SK-N-SH (cell line): ENCODE data around the gene ESRRA. TPM values are rescaled to one million over a fixed set of nuclear protein-coding genes. Genes with fewer than 3 reads are reported as not detected.

ENCODE experiments used
- CTCF ChIA-PET: fragments of 300-600, 350-600 bp; formaldehyde crosslinking; extraction: SDS; loops from one replicate; lab custom pipeline; 2021; lab: Yijun Ruan, JAX
- POLR2A ChIA-PET: fragments of 350-600 bp; sonication (Branson Sonifier 250); formaldehyde crosslinking; extraction: SDS; loops from one replicate; lab custom pipeline; 2020; ENCODE audit warnings: antibody characterized with exemption, inconsistent platforms; lab: Yijun Ruan, JAX
- DNase-seq: peaks from one replicate; pipeline ENCODE4 v3.0.0; 2012
- H2AFZ ChIP-seq: fragments of 200-600 bp; sonication (generic); 2 replicates; pipeline ENCODE4 v1.8.1; 2016; ENCODE audit warnings: antibody characterized with exemption, mild to moderate bottlenecking, low read depth
- H3F3A ChIP-seq: fragments of 200-600 bp; sonication (generic); replicated peaks from 2 replicates; pipeline ENCODE3; 2016; ENCODE audit warnings: antibody characterized with exemption, mild to moderate bottlenecking; ENCODE audit not compliant: insufficient read depth
- H3K27ac ChIP-seq, 2 experiments: fragments of 200-500 bp in 1 of 2; fragments of 200-600 bp in 1 of 2; sonication (Bioruptor generic) in 1 of 2; sonication (generic), shearing (Covaris generic) in 1 of 2; 2 replicates each; pipeline versions ENCODE4 v1.5.1 to v1.6.1; 2014 to 2016; ENCODE audit warnings: low read depth in 2 of 2, inconsistent platforms in 1 of 2, low read length in 1 of 2, mild to moderate bottlenecking in 1 of 2, mixed read lengths in 1 of 2
- H3K27me3 ChIP-seq: fragments of 200-600 bp; sonication (generic), shearing (Covaris generic); 2 replicates; pipeline ENCODE4 v1.6.1; 2016; ENCODE audit warnings: mixed run types; ENCODE audit not compliant: insufficient read depth
- H3K36me3 ChIP-seq, 2 experiments: fragments of 200-500 bp in 1 of 2; fragments of 200-600 bp in 1 of 2; sonication (Bioruptor generic) in 1 of 2; sonication (generic) in 1 of 2; replicated peaks in 1 of 2; 2 replicates each; pipeline versions ENCODE3 to v1.5.1; 2014 to 2016; ENCODE audit warnings: low read length in 1 of 2, mild to moderate bottlenecking in 1 of 2; ENCODE audit not compliant: insufficient read depth in 2 of 2, control insufficient read depth in 1 of 2
- H3K4me1 ChIP-seq, 2 experiments: fragments of 200-500 bp in 1 of 2; fragments of 200-600 bp in 1 of 2; sonication (Bioruptor generic) in 1 of 2; sonication (generic), shearing (Covaris generic) in 1 of 2; 2 replicates each; pipeline versions ENCODE4 v1.5.1 to v1.6.1; 2014 to 2016; ENCODE audit warnings: low read depth in 1 of 2, low read length in 1 of 2, mixed run types in 1 of 2; ENCODE audit not compliant: insufficient read depth in 2 of 2, control insufficient read depth in 1 of 2
- H3K4me2 ChIP-seq: fragments of 200-600 bp; sonication (generic), shearing (Covaris generic); 2 replicates; pipeline ENCODE4 v1.6.1; 2017; ENCODE audit warnings: mixed run types
- H3K4me3 ChIP-seq, 2 experiments: fragments of 200-500 bp in 1 of 2; fragments of 200-600 bp in 1 of 2; sonication (Bioruptor generic) in 1 of 2; sonication (generic), shearing (Covaris generic) in 1 of 2; 2 replicates each; pipeline versions ENCODE4 v1.5.1 to v1.8.1; 2014 to 2016; ENCODE audit warnings: low read depth in 2 of 2, inconsistent platforms in 1 of 2, low read length in 1 of 2, mild to moderate bottlenecking in 1 of 2, mixed read lengths in 1 of 2, moderate library complexity in 1 of 2
- H3K79me2 ChIP-seq: fragments of 200-600 bp; sonication (generic); 2 replicates; pipeline ENCODE4 v1.8.1; 2017; ENCODE audit warnings: mild to moderate bottlenecking; ENCODE audit not compliant: insufficient read depth
- H3K9ac ChIP-seq: fragments of 200-600 bp; sonication (generic); 2 replicates; pipeline ENCODE4 v1.6.1; 2017; ENCODE audit warnings: mixed run types
- H3K9me2 ChIP-seq: fragments of 200-600 bp; sonication (generic); 2 replicates; pipeline ENCODE4 v1.6.1; 2017; ENCODE audit warnings: mixed run types
- H3K9me3 ChIP-seq: fragments of 200-600 bp; sonication (generic); 2 replicates; pipeline ENCODE4 v1.6.1; 2017; ENCODE audit warnings: mixed run types, mild to moderate bottlenecking, moderate library complexity
- H4K20me1 ChIP-seq: fragments of 200-600 bp; sonication (generic); 2 replicates; pipeline ENCODE4 v1.6.1; 2017; ENCODE audit warnings: mild to moderate bottlenecking, mixed run types; ENCODE audit not compliant: insufficient read depth
- ELF1 ChIP-seq: IDR thresholded peaks from 2 replicates; pipeline ENCODE4 v1.4.0; 2012
- FOXJ3 ChIP-seq: sonication (generic); formaldehyde crosslinking; IDR thresholded peaks from 2 replicates; pipeline ENCODE4 v1.5.1; 2020; ENCODE audit warnings: mild to moderate bottlenecking, missing genetic modification reagents
- FOXM1 ChIP-seq: IDR thresholded peaks from 2 replicates; pipeline ENCODE4 v1.4.0; 2012; ENCODE audit warnings: low read depth, mild to moderate bottlenecking
- MEF2A ChIP-seq: IDR thresholded peaks from 2 replicates; pipeline ENCODE4 v1.4.0; 2012; ENCODE audit warnings: low read depth, borderline replicate concordance
- NRF1 ChIP-seq: IDR thresholded peaks from 2 replicates; pipeline ENCODE4 v1.6.1; 2012; ENCODE audit warnings: low read depth, mild to moderate bottlenecking, low read length
- RCOR1 ChIP-seq: fragments of 150-350 bp; IDR thresholded peaks from 2 replicates; pipeline ENCODE4 v1.6.1; 2017; ENCODE audit warnings: antibody characterized with exemption, low read length
- RXRA ChIP-seq: IDR thresholded peaks from 2 replicates; pipeline ENCODE4 v1.4.0; 2012; ENCODE audit warnings: low read depth, mild to moderate bottlenecking, borderline replicate concordance
- SIN3A ChIP-seq: IDR thresholded peaks from 2 replicates; pipeline ENCODE4 v1.6.1; 2012; ENCODE audit warnings: low read depth, mild to moderate bottlenecking, low read length, moderate library complexity, borderline replicate concordance
- TAF1 ChIP-seq: IDR thresholded peaks from 2 replicates; pipeline ENCODE4 v1.6.1; 2012; ENCODE audit warnings: low read depth, mild to moderate bottlenecking, low read length, moderate library complexity, borderline replicate concordance
- TCF12 ChIP-seq: IDR thresholded peaks from 2 replicates; pipeline ENCODE4 v1.4.0; 2012
- TEAD4 ChIP-seq: IDR thresholded peaks from 2 replicates; pipeline ENCODE4 v1.4.0; 2012; ENCODE audit warnings: mild to moderate bottlenecking, borderline replicate concordance; ENCODE audit not compliant: insufficient read depth
- WGBS: methylation state at CpG from one replicate; pipeline ENCODE4 v1.1.6; 2017; ENCODE audit warnings: low lambda C conversion rate; 5-methylcytosine and 5-hydroxymethylcytosine counted together
- polyA plus RNA-seq, 3 experiments: library from polyadenylated mRNA; depleted of rRNA; stranded (reverse); fragments of >200 nt; gene quantifications; 2 replicates each; pipeline ENCODE4 v1.2.3, GENCODE V29; 2012
- TF ChIP-seq, protein P1 (sequence below): IDR thresholded peaks from 2 replicates; pipeline ENCODE4 v1.4.0; 2012; ENCODE audit warnings: low read depth
- TF ChIP-seq, protein P2 (sequence below): IDR thresholded peaks from 2 replicates; pipeline ENCODE4; 2012

Gene ESRRA
- polyA plus RNA-seq, 1 of the 3 experiments (the other 2 are of a cell fraction): 27.8 TPM

DNA sequence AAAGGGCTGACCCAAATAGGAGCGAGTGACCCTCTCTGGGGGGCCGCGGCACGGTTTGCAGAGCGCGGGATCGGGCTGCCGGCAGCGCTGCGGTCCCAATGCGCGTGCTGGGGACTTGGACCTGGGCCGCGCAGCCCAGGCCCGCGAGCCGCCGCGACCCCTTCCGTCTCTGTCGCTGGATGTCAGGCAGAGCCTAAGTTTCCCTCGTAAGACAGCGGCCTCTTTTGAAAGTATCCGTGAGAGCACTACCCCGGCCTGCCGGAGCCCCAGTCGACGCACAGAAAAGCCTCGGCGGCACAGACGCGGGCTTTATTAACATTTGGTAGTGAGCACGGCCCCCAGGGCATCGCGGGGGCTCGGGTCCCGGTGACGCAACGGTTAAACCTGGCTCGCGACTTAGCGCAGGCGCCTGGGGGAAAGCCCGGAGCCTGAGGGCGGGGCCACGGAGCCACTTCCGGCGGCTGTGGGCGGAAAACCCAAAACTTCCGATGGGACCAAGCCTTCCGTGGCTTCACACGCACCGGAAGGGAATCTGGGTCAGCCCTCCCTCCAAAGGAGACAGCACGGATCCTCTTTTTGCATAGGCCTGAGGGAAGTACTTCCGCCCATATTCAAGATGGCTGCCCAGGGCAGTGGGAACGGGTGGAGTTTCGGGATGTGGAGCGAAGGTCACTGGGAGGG lies 35.6 kb upstream of the ESRRA start (continued):
- TF ChIP-seq, protein P1, sequence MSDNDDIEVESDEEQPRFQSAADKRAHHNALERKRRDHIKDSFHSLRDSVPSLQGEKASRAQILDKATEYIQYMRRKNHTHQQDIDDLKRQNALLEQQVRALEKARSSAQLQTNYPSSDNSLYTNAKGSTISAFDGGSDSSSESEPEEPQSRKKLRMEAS: peak; percentile 34; the same call in 1 of the 2 replicates
- TF ChIP-seq RCOR1 (no peak), FOXM1 (no peak), RXRA (0 out of 2 replicates have a peak, but pooled peaks have one; percentile 33), TEAD4 (0 out of 2 replicates have a peak, but pooled peaks have one; percentile 19), TCF12 (peak; percentile 54), NRF1 (peak; percentile 76), TAF1 (no peak; the same call in 1 of the 2 replicates), SIN3A (no peak; the same call in 1 of the 2 replicates), MEF2A (no peak), ELF1 (peak; percentile 100)
- TF ChIP-seq, protein P2, sequence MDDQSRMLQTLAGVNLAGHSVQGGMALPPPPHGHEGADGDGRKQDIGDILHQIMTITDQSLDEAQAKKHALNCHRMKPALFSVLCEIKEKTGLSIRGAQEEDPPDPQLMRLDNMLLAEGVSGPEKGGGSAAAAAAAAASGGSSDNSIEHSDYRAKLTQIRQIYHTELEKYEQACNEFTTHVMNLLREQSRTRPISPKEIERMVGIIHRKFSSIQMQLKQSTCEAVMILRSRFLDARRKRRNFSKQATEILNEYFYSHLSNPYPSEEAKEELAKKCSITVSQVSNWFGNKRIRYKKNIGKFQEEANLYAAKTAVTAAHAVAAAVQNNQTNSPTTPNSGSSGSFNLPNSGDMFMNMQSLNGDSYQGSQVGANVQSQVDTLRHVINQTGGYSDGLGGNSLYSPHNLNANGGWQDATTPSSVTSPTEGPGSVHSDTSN: peak; percentile 46; the same call in 1 of the 2 replicates

DNA sequence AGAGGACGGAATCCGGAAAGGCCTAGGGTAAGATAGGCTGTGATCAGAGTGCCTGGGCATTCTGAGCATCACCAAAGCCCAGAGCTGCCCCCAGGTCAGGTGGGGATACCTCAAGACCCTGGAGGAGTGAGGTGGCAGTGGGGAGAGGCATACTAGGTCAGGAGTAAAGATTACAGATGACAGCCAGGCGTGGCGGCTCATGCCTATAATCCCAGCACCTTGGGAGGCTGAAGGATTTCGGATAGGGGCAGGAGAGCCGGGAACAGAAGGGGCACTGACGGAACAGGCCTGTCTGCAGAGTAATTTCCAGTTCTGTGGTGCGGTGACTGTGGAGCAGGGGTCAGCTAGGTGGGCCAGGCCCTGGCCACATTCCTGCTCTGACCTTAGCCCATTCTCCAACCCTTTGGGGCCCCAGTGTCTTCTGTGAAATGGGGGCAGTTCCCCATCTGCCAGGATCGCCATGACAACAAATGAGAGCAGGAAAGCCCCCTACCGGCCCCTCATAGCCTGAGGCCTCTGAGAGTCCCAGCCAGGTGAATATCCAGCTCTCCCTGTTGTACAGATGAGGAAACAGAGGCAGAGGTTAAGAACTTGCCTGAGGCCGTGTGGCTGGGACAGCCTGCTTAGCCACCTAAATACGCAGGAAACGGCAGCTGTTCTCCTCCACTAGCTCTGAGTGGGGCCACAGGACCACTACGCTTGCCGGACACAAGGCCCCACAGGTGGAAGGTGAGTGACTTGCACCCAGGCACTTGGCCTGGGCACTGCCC lies 30.1 kb upstream of the ESRRA start:
- H4K20me1 ChIP-seq: no peaks in the 10 kb centered on the region
- no peak overlapping the region for H3K27ac ChIP-seq
- peaks cover 0 to 8% of the 10 kb centered on the region in 2 experiments; a peak in 1 of 4 replicates for H3K4me1 ChIP-seq
- H3F3A ChIP-seq: peaks cover 20% of the 10 kb centered on the region
- H3K27me3 ChIP-seq: no peaks in the 10 kb centered on the region
- TF ChIP-seq FOXJ3 (CRISPR knock-in tag) (no peak), ELF1 (no peak)
- no peaks in the 10 kb centered on the region for H3K9me2 ChIP-seq
- no peak overlapping the region for H3K4me3 ChIP-seq
- peaks cover 22% of the 10 kb centered on the region for H3K79me2 ChIP-seq
- no peaks in the 10 kb centered on the region for H3K9me3 ChIP-seq
- H3K9ac ChIP-seq: no peak overlapping the region
- peaks cover 3 to 22% of the 10 kb centered on the region in 2 experiments for H3K36me3 ChIP-seq
- POLR2A ChIA-PET: no interaction called here
- H2AFZ ChIP-seq: no peak overlapping the region
- CTCF ChIA-PET: interaction anchor here (1.2 to 7.6 kb wide), 2 partner anchors 28 to 80 kb away, joined by 3 to 139 read pairs; partner anchors contain the start of genes CATSPERZ and ESRRA
- WGBS: over 99% methylated on average over 9 of the region's 15 CpGs
- DNase-seq: no peak
- H3K4me2 ChIP-seq: no peak overlapping the region
